SJCRH30 (cell line): ENCODE data around the gene NAT10. TPM values are rescaled to one million over a fixed set of nuclear protein-coding genes. Genes with fewer than 3 reads are reported as not detected.
A peak's percentile ranks its signal among the peaks of the same experiment; 100 is the strongest.

ENCODE experiments used
- DNase-seq, 2 experiments: peaks; one replicate each; pipeline ENCODE4 v3.0.0-alpha.2; 2015 to 2020
- H3K27ac ChIP-seq: fragments of 250-450 bp; sonication (Bioruptor Pico); 2 replicates; pipeline ENCODE4 v1.5.1; 2020; ENCODE audit warnings: mild to moderate bottlenecking, moderate library complexity
- H3K27me3 ChIP-seq: fragments of 250-450 bp; sonication (Bioruptor Pico); 2 replicates; pipeline ENCODE4 v1.5.1; 2020; ENCODE audit warnings: mild to moderate bottlenecking, moderate library complexity
- H3K36me3 ChIP-seq: fragments of 250-450 bp; sonication (Bioruptor Pico); 2 replicates; pipeline ENCODE4 v1.5.1; 2020; ENCODE audit warnings: mild to moderate bottlenecking, moderate library complexity
- H3K4me1 ChIP-seq: fragments of 250-450 bp; sonication (Bioruptor Pico); 2 replicates; pipeline ENCODE4 v1.5.1; 2020; ENCODE audit warnings: mild to moderate bottlenecking, moderate library complexity
- H3K4me3 ChIP-seq: fragments of 250-450 bp; sonication (Bioruptor Pico); 2 replicates; pipeline ENCODE4 v1.5.1; 2020; ENCODE audit warnings: mild to moderate bottlenecking, moderate library complexity
- H3K9me3 ChIP-seq: fragments of 250-450 bp; sonication (Bioruptor Pico); replicated peaks from 2 replicates; pipeline ENCODE4 v1.5.1; 2020; ENCODE audit warnings: mild to moderate bottlenecking, moderate library complexity
- total RNA-seq: library from RNA; depleted of rRNA; stranded (reverse); fragments of >200 nt; shearing (Covaris generic); gene quantifications from 2 replicates; pipeline ENCODE4 v1.2.3, GENCODE V29; 2014

The NAT10 gene
- total RNA-seq, 1 experiment from 2014 or later: 50.2 TPM

DNA sequence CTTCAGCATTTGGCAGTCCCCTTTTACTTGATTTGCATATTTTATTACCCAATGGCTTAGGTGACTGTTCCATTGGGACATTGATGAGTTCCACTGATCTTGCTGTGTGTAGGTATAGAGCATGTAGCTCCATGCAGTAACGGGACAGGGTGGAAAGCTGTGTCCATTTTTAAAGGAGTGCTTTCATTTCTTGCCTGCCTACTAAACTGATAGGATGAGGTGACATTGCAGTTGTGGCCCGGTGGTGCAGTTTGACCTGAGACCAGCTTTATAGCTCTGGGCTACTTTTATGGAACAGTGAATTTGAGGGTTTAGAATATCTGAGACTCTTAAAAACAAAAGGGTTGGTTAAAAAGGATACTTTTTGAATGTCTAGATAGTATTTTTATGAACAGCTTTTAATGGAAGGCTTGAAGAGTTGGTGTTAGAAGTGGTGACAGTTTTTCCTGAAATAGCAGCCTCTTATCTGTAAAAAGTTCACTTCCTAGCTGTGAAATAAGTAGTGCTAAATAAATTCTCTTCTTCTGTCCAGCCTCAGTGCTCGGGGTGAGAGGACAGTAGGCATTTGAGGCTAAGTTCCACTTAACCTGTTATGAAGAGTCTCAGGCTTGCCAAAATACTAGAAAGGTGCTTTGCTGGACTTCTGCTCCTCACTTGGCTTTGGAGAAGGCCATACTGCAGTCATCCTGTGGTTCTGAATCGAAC lies 27.0 kb downstream of the NAT10 start:
- no peak overlapping the region for H3K4me3 ChIP-seq
- peaks cover 48% of the 10 kb centered on the region for H3K36me3 ChIP-seq
- no peak overlapping the region for H3K27ac ChIP-seq

DNA sequence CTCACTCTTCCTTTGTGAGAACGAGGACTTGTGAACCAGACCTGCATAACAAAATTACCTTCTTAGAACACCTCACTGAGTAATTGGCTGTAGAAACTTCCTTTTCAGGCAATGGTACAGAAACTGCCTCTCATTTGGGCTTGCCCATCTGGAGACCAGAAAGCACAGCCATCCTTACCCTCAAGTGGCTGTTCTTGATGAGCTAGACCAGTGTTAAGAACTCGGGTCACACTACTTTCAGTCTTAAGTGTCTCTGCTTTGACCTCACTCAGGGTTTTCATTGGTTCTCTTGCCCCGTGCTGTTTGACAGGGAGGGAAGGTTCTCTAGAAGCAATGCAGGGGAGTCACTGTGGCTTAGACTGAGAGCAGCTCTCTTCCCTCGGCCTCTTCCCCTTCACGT lies 29.3 kb downstream of the NAT10 start:
- DNase-seq: no peak
- Histone ChIP-seq H3K36me3 (peaks cover 35% of the 10 kb centered on the region), H3K4me3 (no peak overlapping the region), H3K27me3 (no peaks in the 10 kb centered on the region), H3K9me3 (no peaks in the 10 kb centered on the region), H3K27ac (no peak overlapping the region), H3K4me1 (no peaks in the 10 kb centered on the region)

More for the DNA sequence above, 27.0 kb downstream of the NAT10 start:
- DNase-seq: no peak
- no peaks in the 10 kb centered on the region for H3K4me1 ChIP-seq
- no peaks in the 10 kb centered on the region for H3K9me3 ChIP-seq
- H3K27me3 ChIP-seq: no peaks in the 10 kb centered on the region

DNA sequence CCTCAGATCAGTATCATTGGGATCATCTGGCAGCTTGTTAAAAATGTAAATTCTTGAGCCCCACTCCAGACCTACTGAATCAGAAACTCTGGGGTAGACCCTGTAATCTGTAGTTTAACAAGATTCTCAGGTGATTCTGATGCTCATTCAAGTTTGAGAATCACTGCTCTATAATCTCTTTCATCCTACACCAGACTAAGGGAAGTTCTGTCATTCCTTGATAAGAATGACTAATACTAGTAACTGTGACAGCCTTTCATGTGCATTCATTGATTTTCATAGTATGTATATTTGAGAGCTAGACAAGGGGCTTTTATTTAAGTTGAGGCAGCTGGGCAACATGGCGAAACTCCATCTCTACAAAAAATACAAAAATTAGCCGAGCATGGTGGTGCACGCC lies 30.0 kb downstream of the NAT10 start:
- Histone ChIP-seq H3K4me3 (no peak overlapping the region), H3K27me3 (no peaks in the 10 kb centered on the region), H3K36me3 (peaks cover 34% of the 10 kb centered on the region), H3K9me3 (no peaks in the 10 kb centered on the region), H3K4me1 (no peaks in the 10 kb centered on the region), H3K27ac (no peak overlapping the region)
- DNase-seq: no peak

DNA sequence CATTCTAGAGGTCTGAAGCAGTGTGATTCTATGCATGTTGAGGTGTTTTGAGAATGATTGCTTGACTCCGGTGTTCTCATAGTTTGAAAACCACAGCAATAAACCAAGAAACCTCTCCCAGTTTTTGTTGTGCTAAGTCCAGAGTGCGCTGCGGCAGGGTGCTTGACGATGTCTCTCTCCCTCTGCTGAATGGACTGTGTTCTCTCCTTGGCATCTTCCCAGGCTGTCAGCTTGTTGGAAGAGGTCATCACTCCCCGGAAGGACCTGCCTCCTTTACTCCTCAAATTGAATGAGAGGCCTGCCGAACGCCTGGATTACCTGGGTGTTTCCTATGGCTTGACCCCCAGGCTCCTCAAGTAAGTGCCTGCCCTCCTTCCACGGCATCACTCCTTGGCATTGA lies 31.0 kb downstream of the NAT10 start:
- Histone ChIP-seq H3K27ac (no peak overlapping the region), H3K4me1 (no peaks in the 10 kb centered on the region), H3K9me3 (no peaks in the 10 kb centered on the region), H3K27me3 (no peaks in the 10 kb centered on the region), H3K36me3 (peaks cover 43% of the 10 kb centered on the region), H3K4me3 (no peak overlapping the region)
- no peak for DNase-seq

DNA sequence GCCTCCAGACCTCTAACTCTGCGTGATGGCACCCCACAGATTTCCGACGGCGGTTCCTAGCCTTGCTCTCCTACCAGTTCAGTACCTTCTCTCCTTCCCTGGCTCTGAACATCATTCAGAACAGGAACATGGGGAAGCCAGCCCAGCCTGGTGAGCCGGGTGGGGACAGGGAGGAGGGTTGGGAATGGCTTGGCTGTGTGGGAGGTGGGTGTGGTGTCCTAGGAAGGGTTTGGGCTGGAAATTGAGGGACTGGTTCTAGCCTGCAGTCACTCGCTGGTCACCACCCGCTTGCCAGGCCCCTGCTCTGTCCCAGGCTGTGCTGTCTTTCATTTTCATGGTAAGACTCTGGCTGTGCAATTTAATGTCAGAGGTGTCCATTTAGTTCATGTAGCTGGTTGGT lies 33.9 kb downstream of the NAT10 start:
- peaks cover 61% of the 10 kb centered on the region for H3K36me3 ChIP-seq
- H3K4me1 ChIP-seq: no peaks in the 10 kb centered on the region
- no peaks in the 10 kb centered on the region for H3K9me3 ChIP-seq
- H3K27me3 ChIP-seq: no peaks in the 10 kb centered on the region
- no peak overlapping the region for H3K27ac ChIP-seq
- DNase-seq: no peak
- H3K4me3 ChIP-seq: no peak overlapping the region

DNA sequence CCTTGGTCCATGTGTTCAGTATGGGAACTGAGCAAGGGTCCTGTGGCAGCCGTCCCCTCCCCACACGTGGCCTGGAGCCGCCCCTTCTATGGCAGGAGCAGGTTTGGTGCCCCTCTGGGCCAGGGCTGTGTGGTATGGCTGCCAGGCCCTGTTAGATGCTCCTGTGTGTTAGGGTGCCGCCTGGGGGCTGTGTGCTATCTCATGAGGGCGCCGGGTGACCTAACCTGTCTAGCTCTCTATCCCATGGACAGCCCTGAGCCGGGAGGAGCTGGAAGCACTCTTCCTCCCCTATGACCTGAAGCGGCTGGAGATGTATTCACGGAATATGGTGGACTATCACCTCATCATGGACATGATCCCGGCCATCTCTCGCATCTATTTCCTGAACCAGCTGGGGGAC lies 34.7 kb downstream of the NAT10 start:
- no peak for DNase-seq
- Histone ChIP-seq H3K4me3 (no peak overlapping the region), H3K9me3 (no peaks in the 10 kb centered on the region), H3K27me3 (no peaks in the 10 kb centered on the region), H3K27ac (no peak overlapping the region), H3K4me1 (no peaks in the 10 kb centered on the region), H3K36me3 (peaks cover 59% of the 10 kb centered on the region)

DNA sequence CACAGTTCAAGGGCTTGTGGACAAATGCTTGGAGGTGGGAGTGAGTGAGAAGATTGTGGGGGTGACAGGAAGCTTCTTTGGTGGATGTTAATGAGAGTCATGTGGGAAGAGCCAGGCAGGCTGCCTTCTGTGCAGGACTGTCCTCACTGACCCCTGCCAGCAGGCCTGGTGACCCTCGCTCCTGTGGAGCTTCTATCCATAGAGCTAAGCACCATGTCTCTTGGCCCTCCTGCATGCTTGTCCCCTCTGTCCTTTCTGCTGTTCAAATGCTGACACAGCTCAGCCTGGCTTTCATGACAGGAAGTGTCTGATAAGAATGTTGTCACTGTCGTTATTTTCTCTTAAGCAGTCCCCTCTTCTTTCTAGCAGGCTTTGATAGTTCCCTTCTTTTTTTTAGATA lies 37.6 kb downstream of the NAT10 start:
- no peak overlapping the region for H3K27ac ChIP-seq
- H3K9me3 ChIP-seq: no peaks in the 10 kb centered on the region
- DNase-seq: no peak
- H3K4me1 ChIP-seq: no peaks in the 10 kb centered on the region
- H3K36me3 ChIP-seq: peaks cover 53% of the 10 kb centered on the region
- H3K27me3 ChIP-seq: no peaks in the 10 kb centered on the region
- no peak overlapping the region for H3K4me3 ChIP-seq

DNA sequence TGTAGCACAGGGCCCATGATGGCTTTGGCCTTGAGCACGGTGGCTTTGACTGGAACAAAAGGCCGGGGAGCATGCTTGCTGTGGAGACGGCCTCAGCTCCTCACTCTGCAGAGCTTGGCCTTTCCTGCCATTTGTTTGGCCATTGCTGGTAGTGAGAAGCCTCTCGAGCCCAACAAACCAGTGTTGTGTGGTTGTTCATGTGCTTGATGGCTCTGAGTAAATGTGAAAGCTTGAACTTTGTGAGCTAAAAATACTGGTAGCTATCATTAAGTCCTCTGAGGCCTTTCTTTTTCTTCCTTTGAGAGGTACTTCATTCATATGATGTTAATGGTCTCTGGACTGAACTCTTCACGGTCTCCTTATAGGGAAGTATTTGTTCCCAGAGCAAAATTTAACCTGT lies 39.6 kb downstream of the NAT10 start:
- Histone ChIP-seq H3K27me3 (no peaks in the 10 kb centered on the region), H3K9me3 (no peaks in the 10 kb centered on the region), H3K36me3 (peaks cover 57% of the 10 kb centered on the region), H3K4me1 (no peaks in the 10 kb centered on the region), H3K4me3 (no peak overlapping the region), H3K27ac (no peak overlapping the region)
- DNase-seq: no peak

DNA sequence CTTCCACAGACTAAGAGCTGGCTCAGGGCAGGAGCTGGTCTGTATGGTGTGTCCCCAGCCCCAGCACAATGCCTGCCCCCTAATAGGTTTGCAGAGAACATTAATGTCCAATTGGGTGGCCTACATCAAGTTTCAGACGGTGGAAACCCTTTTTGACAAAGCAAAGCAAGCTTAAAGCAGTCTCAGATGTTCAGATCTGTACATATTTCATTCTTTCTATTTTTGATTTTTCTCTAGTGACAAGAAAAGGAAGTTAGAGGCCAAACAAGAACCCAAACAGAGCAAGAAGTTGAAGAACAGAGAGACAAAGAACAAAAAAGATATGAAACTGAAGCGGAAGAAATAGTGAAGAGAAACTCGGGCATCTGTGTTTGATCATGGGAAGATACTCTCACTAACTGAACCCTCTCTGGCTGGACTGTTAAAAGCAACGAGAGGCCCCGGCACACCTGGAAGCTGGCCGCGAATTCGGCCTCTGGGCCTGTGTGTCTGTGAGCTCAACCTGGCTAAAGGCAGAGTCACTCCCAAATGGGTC lies 40.5 kb downstream of the NAT10 start:
- DNase-seq: no peak
- H3K36me3 ChIP-seq: peaks cover 50% of the 10 kb centered on the region
- H3K27ac ChIP-seq: no peak overlapping the region
- H3K4me1 ChIP-seq: no peaks in the 10 kb centered on the region
- no peaks in the 10 kb centered on the region for H3K27me3 ChIP-seq
- no peaks in the 10 kb centered on the region for H3K9me3 ChIP-seq
- no peak overlapping the region for H3K4me3 ChIP-seq

DNA sequence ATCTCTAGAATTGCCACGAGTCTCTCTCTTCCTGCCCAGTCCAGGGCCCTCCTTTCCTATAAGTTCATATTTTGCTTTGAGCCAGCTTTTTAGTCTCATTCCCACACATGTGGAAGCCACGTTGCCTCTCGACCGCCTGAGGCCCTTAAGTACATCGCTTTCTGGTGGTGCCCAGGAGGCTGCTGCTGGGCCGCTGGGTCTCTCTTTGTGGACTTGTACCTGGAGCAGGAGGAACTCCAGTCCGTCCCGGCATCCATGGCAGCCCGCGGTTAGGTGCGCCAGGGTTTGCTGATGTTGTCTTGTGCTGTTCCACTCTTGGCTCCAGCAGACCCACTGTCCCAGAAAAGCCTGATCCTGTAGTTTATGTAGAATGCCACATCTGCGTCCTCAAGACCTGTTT lies 41.0 kb downstream of the NAT10 start:
- no peak for DNase-seq
- H3K4me1 ChIP-seq: no peaks in the 10 kb centered on the region
- no peak overlapping the region for H3K27ac ChIP-seq
- H3K9me3 ChIP-seq: no peaks in the 10 kb centered on the region
- no peak overlapping the region for H3K4me3 ChIP-seq
- H3K27me3 ChIP-seq: no peaks in the 10 kb centered on the region
- H3K36me3 ChIP-seq: peaks cover 46% of the 10 kb centered on the region

DNA sequence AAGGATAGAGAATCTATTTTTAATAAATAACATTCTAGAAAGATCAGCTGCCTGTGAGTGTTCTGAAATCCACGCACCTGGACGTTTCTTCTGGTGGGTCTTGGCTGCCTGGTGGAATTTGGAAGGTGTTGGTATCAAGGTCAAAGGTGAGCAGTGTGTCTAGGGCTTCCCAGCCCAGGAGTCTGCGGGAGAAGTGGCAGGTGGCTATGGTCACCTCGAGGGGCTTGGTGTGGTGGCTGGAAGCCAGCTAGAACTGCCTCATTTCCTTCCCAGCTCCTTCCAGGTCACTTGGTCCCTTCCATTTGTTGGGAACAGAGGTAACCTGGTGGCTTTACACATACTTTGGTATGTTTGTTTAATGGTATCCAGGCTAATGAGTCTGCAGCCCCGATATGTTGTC lies 41.4 kb downstream of the NAT10 start:
- H3K4me1 ChIP-seq: no peaks in the 10 kb centered on the region
- H3K36me3 ChIP-seq: peaks cover 41% of the 10 kb centered on the region
- no peak overlapping the region for H3K27ac ChIP-seq
- no peak overlapping the region for H3K4me3 ChIP-seq
- no peaks in the 10 kb centered on the region for H3K27me3 ChIP-seq
- DNase-seq: no peak
- no peaks in the 10 kb centered on the region for H3K9me3 ChIP-seq

DNA sequence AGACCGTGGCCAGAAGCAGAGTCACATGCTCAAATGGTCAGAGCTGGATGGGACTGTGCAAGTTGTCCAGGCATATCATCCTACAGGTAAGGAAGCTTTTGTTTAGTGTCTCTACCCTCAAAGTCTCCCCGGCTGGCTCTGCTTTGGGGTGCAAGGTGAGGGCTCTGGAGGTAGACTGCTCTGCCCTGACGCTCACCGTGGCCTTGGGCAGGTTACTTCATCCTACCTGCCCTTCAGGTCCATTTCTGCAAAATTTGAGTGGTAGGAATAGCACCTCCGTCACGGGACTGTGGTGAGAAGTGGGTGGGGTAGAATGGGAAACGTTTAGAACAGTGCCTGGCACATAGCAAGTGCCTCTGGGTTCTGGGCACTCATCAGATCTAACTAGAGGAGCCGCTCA lies 42.2 kb downstream of the NAT10 start:
- H3K9me3 ChIP-seq: no peaks in the 10 kb centered on the region
- DNase-seq: no peak
- no peaks in the 10 kb centered on the region for H3K4me1 ChIP-seq
- H3K36me3 ChIP-seq: peaks cover 34% of the 10 kb centered on the region
- no peaks in the 10 kb centered on the region for H3K27me3 ChIP-seq
- H3K4me3 ChIP-seq: no peak overlapping the region
- H3K27ac ChIP-seq: no peak overlapping the region

DNA sequence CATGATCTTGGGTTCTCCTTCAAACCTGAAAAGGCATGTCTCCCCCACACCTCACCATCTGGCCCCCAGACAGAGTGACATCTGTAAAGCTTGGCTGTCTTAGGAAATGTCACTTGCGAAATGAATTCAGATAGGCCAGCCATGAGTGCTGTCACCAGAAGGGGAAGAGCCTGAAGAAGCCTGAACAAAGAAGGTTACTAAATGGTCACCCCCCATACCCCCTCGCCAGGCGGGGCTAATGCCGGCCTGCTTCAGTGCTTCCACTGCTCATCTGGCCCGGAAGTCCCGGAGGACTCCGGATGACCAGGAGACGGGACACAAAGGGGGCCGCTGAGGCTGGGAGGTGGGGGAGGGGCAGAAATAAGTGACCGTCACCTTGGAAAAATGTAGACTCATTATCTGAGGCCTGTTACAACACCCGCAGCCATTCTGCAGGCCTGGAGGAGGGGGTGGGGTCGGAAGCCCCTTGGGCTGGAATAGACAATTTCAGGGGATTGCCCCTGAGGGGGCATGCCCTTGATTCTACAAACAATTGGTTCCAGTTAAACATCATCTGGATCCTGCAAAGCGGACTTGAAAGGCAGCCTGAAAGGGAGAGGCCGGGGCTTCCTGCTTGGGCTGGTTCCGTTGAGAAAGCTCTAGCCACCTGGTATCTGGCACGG lies 43.2 kb downstream of the NAT10 start:
- Histone ChIP-seq H3K27ac (no peak overlapping the region), H3K4me1 (no peaks in the 10 kb centered on the region), H3K4me3 (no peak overlapping the region), H3K27me3 (no peaks in the 10 kb centered on the region), H3K36me3 (peaks cover 24% of the 10 kb centered on the region), H3K9me3 (no peaks in the 10 kb centered on the region)
- no peak for DNase-seq

DNA sequence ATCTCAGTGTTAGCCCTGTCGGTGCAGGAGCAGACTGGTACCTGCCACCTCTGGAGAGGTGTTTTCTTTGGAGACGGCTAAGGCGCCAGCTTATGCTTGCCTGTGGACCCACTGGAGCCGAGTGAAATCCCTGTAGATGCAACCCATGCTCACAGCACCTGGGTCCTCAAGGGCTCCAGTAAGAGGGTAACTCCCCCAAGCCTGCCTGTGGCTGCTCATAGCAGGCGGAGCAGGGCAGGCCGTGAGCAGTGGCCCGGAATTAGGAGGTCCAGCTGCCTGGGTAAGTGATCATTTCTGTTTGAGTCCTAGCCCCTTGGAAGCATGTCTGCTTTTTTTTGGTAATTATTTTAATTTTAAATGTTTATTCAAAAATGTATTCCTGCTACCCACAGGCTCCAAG lies 43.8 kb downstream of the NAT10 start:
- no peak overlapping the region for H3K4me3 ChIP-seq
- H3K36me3 ChIP-seq: peaks cover 19% of the 10 kb centered on the region
- DNase-seq: no peak
- no peak overlapping the region for H3K27ac ChIP-seq
- H3K27me3 ChIP-seq: no peaks in the 10 kb centered on the region
- H3K4me1 ChIP-seq: no peaks in the 10 kb centered on the region
- H3K9me3 ChIP-seq: no peaks in the 10 kb centered on the region

DNA sequence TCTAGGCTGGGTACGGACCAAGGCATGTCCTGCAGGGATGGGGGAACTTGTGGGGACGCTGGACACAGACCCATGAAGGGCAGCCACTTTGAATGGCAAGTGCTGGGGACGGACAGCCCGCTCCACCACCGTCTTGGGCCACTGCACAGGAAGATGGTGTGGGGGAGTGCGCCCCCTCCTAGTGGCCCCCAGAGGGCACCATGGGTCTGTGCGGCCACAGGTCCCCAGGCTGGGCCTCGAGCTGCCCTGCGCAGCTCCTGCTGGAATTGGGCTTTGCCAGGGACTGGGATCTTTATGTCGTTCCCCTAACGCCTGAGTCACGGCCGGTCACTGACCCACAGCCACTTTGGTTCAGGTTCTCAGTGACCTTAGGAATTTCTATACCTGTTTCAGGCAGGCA lies 44.4 kb downstream of the NAT10 start:
- peaks cover 19% of the 10 kb centered on the region for H3K36me3 ChIP-seq
- no peak overlapping the region for H3K4me3 ChIP-seq
- no peaks in the 10 kb centered on the region for H3K9me3 ChIP-seq
- peak in 1 of 2 experiments; percentile 34 for DNase-seq
- H3K27me3 ChIP-seq: no peaks in the 10 kb centered on the region
- H3K27ac ChIP-seq: no peak overlapping the region
- no peaks in the 10 kb centered on the region for H3K4me1 ChIP-seq
